CD14-positive monocyte (primary cell): ENCODE data around the gene FAM228B. TPM values are rescaled to one million over a fixed set of nuclear protein-coding genes. Genes with fewer than 3 reads are reported as not detected.

Experiments used
- DNase-seq, 3 donors: peaks; one replicate each; pipeline ENCODE4 v3.0.0-alpha.2; 2011 to 2022
- H2AFZ ChIP-seq: 2 replicates; pipeline ENCODE4 v1.6.0; 2012; ENCODE audit warnings: mild to moderate bottlenecking, low read depth, low read length, inconsistent platforms; ENCODE audit not compliant: insufficient read depth, poor library complexity, severe bottlenecking
- H3K27ac ChIP-seq, 2 donors: 1 replicate in 1 of 2; 2 replicates in 1 of 2; pipeline ENCODE4 v1.5.1; 2012 to 2013; ENCODE audit warnings: low read length in 2 of 2, control low read depth in 1 of 2, inconsistent platforms in 1 of 2, low read depth in 1 of 2, mild to moderate bottlenecking in 1 of 2
- H3K27me3 ChIP-seq, 2 donors: one replicate each; pipeline versions ENCODE4 v1.6.0 to v1.6.1; 2011 to 2013; ENCODE audit warnings: low read length in 2 of 2; ENCODE audit not compliant: control insufficient read depth in 2 of 2, insufficient read depth in 2 of 2
- H3K36me3 ChIP-seq, 2 donors: replicated peaks in 1 of 2; 1 replicate in 1 of 2; 2 replicates in 1 of 2; pipeline versions ENCODE4 v1.5.1 to v1.6.1; 2012 to 2013; ENCODE audit warnings: low read length in 2 of 2, control low read depth in 1 of 2, inconsistent platforms in 1 of 2, mild to moderate bottlenecking in 1 of 2; ENCODE audit not compliant: insufficient read depth in 2 of 2, control insufficient read depth in 1 of 2
- H3K4me1 ChIP-seq, 2 donors: 1 replicate in 1 of 2; 2 replicates in 1 of 2; pipeline versions ENCODE4 v1.5.1 to v1.6.1; 2012 to 2013; ENCODE audit warnings: low read length in 2 of 2, control low read depth in 1 of 2, inconsistent platforms in 1 of 2, mild to moderate bottlenecking in 1 of 2, moderate library complexity in 1 of 2; ENCODE audit not compliant: insufficient read depth in 2 of 2, control insufficient read depth in 1 of 2
- H3K4me2 ChIP-seq: replicated peaks from 2 replicates; pipeline ENCODE3; 2012; ENCODE audit warnings: low read length, moderate library complexity, mild to moderate bottlenecking; ENCODE audit not compliant: poor library complexity, severe bottlenecking; ENCODE audit errors: extremely low read depth
- H3K4me3 ChIP-seq, 3 experiments: fragments of 200-600 bp in 1 of 3; sonication (generic) in 1 of 3; replicated peaks in 1 of 3; 1 replicate in 2 of 3; 2 replicates in 1 of 3; pipeline ENCODE4 v1.5.1; 2011 to 2013; ENCODE audit warnings: low read length in 3 of 3, mild to moderate bottlenecking in 3 of 3, control low read depth in 2 of 3, low read depth in 2 of 3, inconsistent platforms in 1 of 3, moderate library complexity in 1 of 3
- H3K79me2 ChIP-seq: 2 replicates; pipeline ENCODE4 v1.6.0; 2012; ENCODE audit warnings: mild to moderate bottlenecking, control low read depth, inconsistent platforms, low read length, moderate library complexity; ENCODE audit not compliant: insufficient read depth
- H3K9ac ChIP-seq: 2 replicates; pipeline ENCODE4 v1.6.0; 2017; ENCODE audit warnings: low read length, mild to moderate bottlenecking; ENCODE audit not compliant: insufficient read depth, poor library complexity, severe bottlenecking
- H3K9me3 ChIP-seq, 2 donors: replicated peaks in 1 of 2; 1 replicate in 1 of 2; 2 replicates in 1 of 2; pipeline versions ENCODE4 v1.5.1 to v1.6.1; 2012 to 2013; ENCODE audit warnings: low read length in 2 of 2, control low read depth in 1 of 2; ENCODE audit not compliant: control insufficient read depth in 1 of 2, insufficient read depth in 1 of 2
- H4K20me1 ChIP-seq: 2 replicates; pipeline ENCODE4 v1.6.0; 2012; ENCODE audit warnings: mild to moderate bottlenecking, low read length, control low read depth, moderate library complexity; ENCODE audit not compliant: insufficient read depth
- H3K27ac Mint-ChIP-seq, 7 donors: one replicate each; pipeline ENCODE4 v1.8.0; 2020; ENCODE audit warnings: mild to moderate bottlenecking in 7 of 7, mixed read lengths in 7 of 7, moderate library complexity in 6 of 7, inconsistent platforms in 2 of 7
- H3K27me3 Mint-ChIP-seq, 3 donors: one replicate each; pipeline ENCODE4 v1.8.0; 2021 to 2022; ENCODE audit warnings: low read depth in 3 of 3, mild to moderate bottlenecking in 3 of 3, mixed read lengths in 3 of 3, moderate library complexity in 3 of 3, inconsistent platforms in 1 of 3
- H3K36me3 Mint-ChIP-seq, 2 donors: one replicate each; pipeline ENCODE4 v1.8.0; 2020; ENCODE audit warnings: mixed read lengths in 2 of 2, inconsistent platforms in 1 of 2, mild to moderate bottlenecking in 1 of 2
- H3K4me1 Mint-ChIP-seq: one replicate; pipeline ENCODE4 v1.8.0; 2020; ENCODE audit warnings: mild to moderate bottlenecking, mixed read lengths
- H3K4me3 Mint-ChIP-seq, 2 donors: one replicate each; pipeline ENCODE4 v1.8.0; 2020; ENCODE audit warnings: mild to moderate bottlenecking in 2 of 2, mixed read lengths in 2 of 2, moderate library complexity in 1 of 2
- H3K9me3 Mint-ChIP-seq, 7 donors: one replicate each; pipeline ENCODE4 v1.8.0; 2020 to 2022; ENCODE audit warnings: mixed read lengths in 7 of 7, mild to moderate bottlenecking in 6 of 7, moderate library complexity in 6 of 7, inconsistent platforms in 2 of 7
- CTCF ChIP-seq: fragments of 200-600 bp; IDR thresholded peaks from one replicate; pipeline ENCODE4 v1.8.0; 2022; ENCODE audit warnings: antibody characterized with exemption, mild to moderate bottlenecking
- WGBS: methylation state at CpG from one replicate; pipeline ENCODE4 v1.1.5; 2013; ENCODE audit warnings: missing lambda C conversion rate; ENCODE audit not compliant: insufficient coverage; 5-methylcytosine and 5-hydroxymethylcytosine counted together
- intact Hi-C, 2 donors: fragments of 100-400 bp; cut with micrococcal nuclease; formaldehyde crosslinking; loops; one replicate each; pipeline versions ENCODE4 v1.15.0 to v1.15.1; 2023
- polyA plus RNA-seq, 3 donors: library from polyadenylated mRNA; depleted of rRNA in 1 of 3; unstranded in 2 of 3; stranded (reverse) in 1 of 3; fragments of 300-500 nt in 2 of 3; fragments of >200 nt in 1 of 3; fragmentation: Illumina TruSeq in 2 of 3; gene quantifications; 1 replicate in 2 of 3; 2 replicates in 1 of 3; pipeline ENCODE4 v1.2.3, GENCODE V29; 2012 to 2021

FAM228B gene
- polyA plus RNA-seq, 3 donors: 6.5 to 16.1 (median 7.5) TPM

- Mint-ChIP-seq H3K27ac (no peak overlapping the region), H3K9me3 (peaks cover 0 to 2% (median 0%) of the 10 kb centered on the region in 7 donors), H3K4me1 (peaks cover 6% of the 10 kb centered on the region), H3K4me3 (no peak overlapping the region), H3K27me3 (peaks cover 0 to 4% (median 2%) of the 10 kb centered on the region in 3 donors), H3K36me3 (peaks cover 16 to 23% of the 10 kb centered on the region in 2 donors)
- H3K4me2 ChIP-seq: no peak overlapping the region
- no peaks in the 10 kb centered on the region for H3K9me3 ChIP-seq
- H3K4me1 ChIP-seq: peaks cover 5% of the 10 kb centered on the region in 2 donors
- H3K27me3 ChIP-seq: no peaks in the 10 kb centered on the region
- H3K9ac ChIP-seq: no peak overlapping the region
- TF ChIP-seq CTCF: no peak
- DNase-seq: no peak
- H3K36me3 ChIP-seq: peaks cover 0 to 7% of the 10 kb centered on the region in 2 donors
- WGBS: no CpG with 5 or more reads among the region's 4 CpGs
- no peak overlapping the region for H3K27ac ChIP-seq
- H4K20me1 ChIP-seq: no peaks in the 10 kb centered on the region
- no peaks in the 10 kb centered on the region for H3K79me2 ChIP-seq
- no peak overlapping the region for H3K4me3 ChIP-seq
- no peak overlapping the region for H2AFZ ChIP-seq
- intact Hi-C loops: no loop called here
These were observed 36.4 kb downstream of the FAM228B start for GRCh38 chr2:24159708-24160107.

- H3K4me1 Mint-ChIP-seq: peaks cover 10% of the 10 kb centered on the region
- Histone ChIP-seq H3K27me3 (no peaks in the 10 kb centered on the region), H3K9ac (no peak overlapping the region), H4K20me1 (no peaks in the 10 kb centered on the region), H3K79me2 (no peaks in the 10 kb centered on the region), H3K4me1 (peaks cover 9% of the 10 kb centered on the region in 2 donors), H3K4me3 (no peak overlapping the region), H3K27ac (no peak overlapping the region), H3K4me2 (no peak overlapping the region), H3K36me3 (peaks cover 0 to 7% of the 10 kb centered on the region in 2 donors), H2AFZ (no peak overlapping the region), H3K9me3 (no peaks in the 10 kb centered on the region)
- intact Hi-C loops: no loop called here
- H3K27ac Mint-ChIP-seq: no peak overlapping the region
- H3K36me3 Mint-ChIP-seq: peaks cover 18 to 23% of the 10 kb centered on the region in 2 donors
- no peak overlapping the region for H3K4me3 Mint-ChIP-seq
- H3K27me3 Mint-ChIP-seq: peaks cover 0 to 4% (median 2%) of the 10 kb centered on the region in 3 donors
- peaks cover 0 to 2% (median 0%) of the 10 kb centered on the region in 7 donors for H3K9me3 Mint-ChIP-seq
- TF ChIP-seq CTCF: no peak
- no peak for DNase-seq
These were observed 37.5 kb downstream of the FAM228B start for GRCh38 chr2:24160761-24161160.
